Keratinocyte (primary cell): ENCODE data around the gene ZNF346. TPM values are rescaled to one million over a fixed set of nuclear protein-coding genes. Genes with fewer than 3 reads are reported as not detected.

ENCODE experiments used
- DNase-seq: peaks from one replicate; pipeline ENCODE4 v3.0.0-alpha.2; 2011; ENCODE audit warnings: low read depth, missing footprints, low spot score
- FAIRE-seq: peaks from 2 replicates; lab custom pipeline; 2011; peaks lifted over from hg19 to GRCh38; lab: Jason Lieb, UNC
- H2AFZ ChIP-seq: 2 replicates; pipeline ENCODE4 v1.6.0; 2012; ENCODE audit warnings: low read length, control low read depth, inconsistent platforms; ENCODE audit not compliant: control insufficient read depth
- H3K27ac ChIP-seq: 2 replicates; pipeline ENCODE4 v1.5.1; 2011; ENCODE audit warnings: low read length; ENCODE audit not compliant: control insufficient read depth, insufficient read depth
- H3K27me3 ChIP-seq: 3 replicates; pipeline ENCODE4 v1.6.0; 2011; ENCODE audit warnings: low read length; ENCODE audit not compliant: control insufficient read depth, insufficient read depth; ENCODE audit errors: extremely low read depth
- H3K36me3 ChIP-seq, 2 experiments: 2 replicates in 1 of 2; 3 replicates in 1 of 2; pipeline ENCODE4 v1.5.1; 2011; ENCODE audit warnings: low read length in 2 of 2, mild to moderate bottlenecking in 1 of 2; ENCODE audit not compliant: control insufficient read depth in 2 of 2, insufficient read depth in 2 of 2; ENCODE audit errors: extremely low read depth in 1 of 2
- H3K4me1 ChIP-seq: 3 replicates; pipeline ENCODE4 v1.5.1; 2011; ENCODE audit warnings: low read length; ENCODE audit not compliant: control insufficient read depth, insufficient read depth; ENCODE audit errors: extremely low read depth
- H3K4me2 ChIP-seq: 3 replicates; pipeline ENCODE4 v1.6.0; 2011; ENCODE audit warnings: low read depth, low read length; ENCODE audit not compliant: control insufficient read depth, insufficient read depth; ENCODE audit errors: extremely low read depth
- H3K4me3 ChIP-seq, 3 experiments: fragments of 200-600 bp in 1 of 3; sonication (generic) in 1 of 3; 2 replicates in 2 of 3; 3 replicates in 1 of 3; pipeline ENCODE4 v1.5.1; 2011 to 2016; ENCODE audit warnings: low read length in 3 of 3, mild to moderate bottlenecking in 3 of 3, control low read depth in 2 of 3, inconsistent platforms in 1 of 3, low read depth in 1 of 3, mixed read lengths in 1 of 3, mixed run types in 1 of 3, moderate library complexity in 1 of 3; ENCODE audit not compliant: control insufficient read depth in 2 of 3, insufficient read depth in 2 of 3; ENCODE audit errors: extremely low read depth in 1 of 3
- H3K79me2 ChIP-seq: 2 replicates; pipeline ENCODE4 v1.6.0; 2012; ENCODE audit warnings: low read length; ENCODE audit not compliant: control insufficient read depth, insufficient read depth
- H3K9ac ChIP-seq: 3 replicates; pipeline ENCODE4 v1.6.0; 2011; ENCODE audit warnings: low read length; ENCODE audit not compliant: control insufficient read depth, insufficient read depth; ENCODE audit errors: extremely low read depth
- H3K9me1 ChIP-seq: 3 replicates; pipeline ENCODE4 v1.6.0; 2011; ENCODE audit warnings: low read length; ENCODE audit not compliant: control insufficient read depth, insufficient read depth; ENCODE audit errors: extremely low read depth
- H3K9me3 ChIP-seq: 2 replicates; pipeline ENCODE4 v1.5.1; 2012; ENCODE audit warnings: low read depth, low read length; ENCODE audit not compliant: control insufficient read depth
- H4K20me1 ChIP-seq: 3 replicates; pipeline ENCODE4 v1.6.0; 2011; ENCODE audit warnings: low read length; ENCODE audit not compliant: control insufficient read depth, insufficient read depth; ENCODE audit errors: extremely low read depth
- CTCF ChIP-seq, 3 experiments: IDR thresholded peaks in 1 of 3; conservative IDR thresholded peaks in 1 of 3; optimal IDR thresholded peaks in 1 of 3; 2 replicates in 2 of 3; 3 replicates in 1 of 3; pipeline versions ENCODE3 to v1.5.1; 2011; ENCODE audit warnings: low read length in 3 of 3, mild to moderate bottlenecking in 3 of 3, moderate library complexity in 2 of 3, control low read depth in 1 of 3, inconsistent platforms in 1 of 3; ENCODE audit not compliant: insufficient read depth in 2 of 3; ENCODE audit errors: extremely low read depth in 1 of 3
- EZH2 ChIP-seq: IDR thresholded peaks from one replicate; pipeline ENCODE4 v1.6.1; 2012; ENCODE audit warnings: inconsistent platforms, mild to moderate bottlenecking, low read length, moderate library complexity
- dilution Hi-C: fragments of 300-500 bp; cut with MboI; formaldehyde crosslinking; loops from one replicate; pipeline ENCODE4 v1.7.0; 2020; ENCODE audit warnings: low sequenced_read_pairs; ENCODE audit not compliant: extremely low pct_ligation_motif_present
- polyA plus RNA-seq, 5 experiments: library from polyadenylated mRNA; depleted of rRNA in 3 of 5; stranded (reverse) in 3 of 5; stranded (forward) in 1 of 5; unstranded in 1 of 5; fragments of >200 nt; gene quantifications; 1 replicate in 1 of 5; 2 replicates in 3 of 5; 3 replicates in 1 of 5; pipeline versions ENCODE4 v1.2.1 to v1.2.3, GENCODE V29; 2011 to 2012; ENCODE audit warnings: missing spikeins in 2 of 5, low read depth in 1 of 5, low replicate concordance in 1 of 5

Gene ZNF346
- polyA plus RNA-seq, 1 donor (not counting 4 experiments of a cell fraction or from before 2014, with no cell fraction given): 9.5 TPM

- peaks cover 2% of the 10 kb centered on the region for H3K4me1 ChIP-seq
- H3K4me3 ChIP-seq: no peak overlapping the region
- H2AFZ ChIP-seq: no peak overlapping the region
- DNase-seq (no peak), FAIRE-seq (no peak)
- H3K4me2 ChIP-seq: no peak overlapping the region
- no peaks in the 10 kb centered on the region for H4K20me1 ChIP-seq
- H3K27ac ChIP-seq: no peak overlapping the region
- no peaks in the 10 kb centered on the region for H3K9me1 ChIP-seq
- H3K27me3 ChIP-seq: no peaks in the 10 kb centered on the region
- no peaks in the 10 kb centered on the region for H3K9me3 ChIP-seq
- TF ChIP-seq CTCF (optimal IDR thresholded peaks at IDR 0.05 in 1 of 3, IDR thresholded peaks at IDR 0.05 in 1 of 3, conservative IDR thresholded peaks at IDR 0.05 in 1 of 3; ENCODE audit: extremely low read depth in 1 of 3, insufficient read depth in 2 of 3, low read length in 3 of 3) (no peak), EZH2 (no peak)
- no peaks in the 10 kb centered on the region for H3K36me3 ChIP-seq
- dilution Hi-C loops: no loop called here
- H3K9ac ChIP-seq: no peak overlapping the region
- H3K79me2 ChIP-seq: no peaks in the 10 kb centered on the region
Observed at GRCh38 chr5:177089825-177090641, 67.5 kb downstream of the ZNF346 start.

GRCh38 chr5:177090813-177091212 is 68.3 kb downstream of the ZNF346 start:
- no peaks in the 10 kb centered on the region for H4K20me1 ChIP-seq
- peaks cover 2% of the 10 kb centered on the region for H3K4me1 ChIP-seq
- DNase-seq (no peak), FAIRE-seq (no peak)
- H3K4me2 ChIP-seq: no peak overlapping the region
- no peaks in the 10 kb centered on the region for H3K9me3 ChIP-seq
- no peak for TF ChIP-seq EZH2
- no peak for TF ChIP-seq CTCF (optimal IDR thresholded peaks at IDR 0.05 in 1 of 3, IDR thresholded peaks at IDR 0.05 in 1 of 3, conservative IDR thresholded peaks at IDR 0.05 in 1 of 3; ENCODE audit: extremely low read depth in 1 of 3, insufficient read depth in 2 of 3, low read length in 3 of 3)
- no peaks in the 10 kb centered on the region for H3K27me3 ChIP-seq
- no peak overlapping the region for H3K4me3 ChIP-seq
- H3K36me3 ChIP-seq: no peaks in the 10 kb centered on the region
- dilution Hi-C loops: no loop called here
- no peaks in the 10 kb centered on the region for H3K9me1 ChIP-seq
- H2AFZ ChIP-seq: no peak overlapping the region
- H3K27ac ChIP-seq: no peak overlapping the region
- no peaks in the 10 kb centered on the region for H3K79me2 ChIP-seq
- no peak overlapping the region for H3K9ac ChIP-seq
